Chondrocyte (in vitro differentiated cells): ENCODE data around the gene PCCA. TPM values are rescaled to one million over a fixed set of nuclear protein-coding genes. Genes with fewer than 3 reads are reported as not detected.

Source experiments
- DNase-seq: peaks from one replicate; pipeline ENCODE4 v3.0.0; 2021; ENCODE audit warnings: mixed read lengths, low spot score
- H3K27ac Mint-ChIP-seq: one replicate; pipeline ENCODE4 v1.8.0; 2021; ENCODE audit warnings: mild to moderate bottlenecking, moderate library complexity, mixed read lengths; ENCODE audit not compliant: unreplicated experiment
- H3K27me3 Mint-ChIP-seq: 2 replicates; pipeline ENCODE4 v1.8.0; 2021; ENCODE audit warnings: low read depth, mixed read lengths
- H3K36me3 Mint-ChIP-seq: 2 replicates; pipeline ENCODE4 v1.8.0; 2021; ENCODE audit warnings: low read depth, mixed read lengths
- H3K4me1 Mint-ChIP-seq: 2 replicates; pipeline ENCODE4 v1.8.0; 2021; ENCODE audit warnings: low read depth, mild to moderate bottlenecking, mixed read lengths
- H3K4me3 Mint-ChIP-seq: one replicate; pipeline ENCODE4 v1.8.0; 2021; ENCODE audit warnings: mild to moderate bottlenecking, moderate library complexity, mixed read lengths; ENCODE audit not compliant: unreplicated experiment
- H3K9me3 Mint-ChIP-seq: 2 replicates; pipeline ENCODE4 v1.8.0; 2021; ENCODE audit warnings: low read depth, mixed read lengths
- CTCF ChIP-seq: fragments of 200-600 bp; sonication (generic); IDR thresholded peaks from 2 replicates; pipeline ENCODE4 v1.5.0; 2021; ENCODE audit warnings: antibody characterized with exemption, mild to moderate bottlenecking, moderate library complexity
- total RNA-seq: library from RNA; stranded (reverse); gene quantifications from 3 replicates; pipeline ENCODE4 v1.2.1, GENCODE V29; 2021

The PCCA gene
- total RNA-seq, 1 donor from 2014 or later, result 15.1 TPM

DNA sequence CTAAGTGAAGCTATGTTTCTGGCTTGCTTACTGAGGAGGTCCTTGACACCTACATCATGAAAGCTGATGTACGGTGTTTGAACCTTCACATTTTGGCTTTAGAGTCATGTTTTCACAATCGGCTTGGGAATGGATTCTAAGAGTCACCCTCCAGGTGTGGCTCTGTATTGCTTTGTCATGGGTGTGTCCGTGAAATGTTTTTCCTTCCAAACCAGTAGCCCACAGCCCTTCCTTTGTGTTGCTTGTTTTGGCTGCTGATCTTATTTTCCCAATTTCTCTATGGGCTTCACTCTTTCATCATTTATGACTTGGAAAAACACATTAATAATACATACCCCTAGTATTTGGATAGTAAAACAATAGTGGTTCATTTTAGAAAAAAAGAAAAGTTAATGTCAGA lies 259.1 kb downstream of the PCCA start:
- Mint-ChIP-seq H3K9me3 (peaks cover 13% of the 10 kb centered on the region), H3K36me3 (peaks cover 17% of the 10 kb centered on the region), H3K27me3 (no peaks in the 10 kb centered on the region), H3K27ac (peak overlapping the region; percentile 53), H3K4me1 (peaks cover 21% of the 10 kb centered on the region), H3K4me3 (no peak overlapping the region)
- TF ChIP-seq CTCF, result no peak
- no peak for DNase-seq

DNA sequence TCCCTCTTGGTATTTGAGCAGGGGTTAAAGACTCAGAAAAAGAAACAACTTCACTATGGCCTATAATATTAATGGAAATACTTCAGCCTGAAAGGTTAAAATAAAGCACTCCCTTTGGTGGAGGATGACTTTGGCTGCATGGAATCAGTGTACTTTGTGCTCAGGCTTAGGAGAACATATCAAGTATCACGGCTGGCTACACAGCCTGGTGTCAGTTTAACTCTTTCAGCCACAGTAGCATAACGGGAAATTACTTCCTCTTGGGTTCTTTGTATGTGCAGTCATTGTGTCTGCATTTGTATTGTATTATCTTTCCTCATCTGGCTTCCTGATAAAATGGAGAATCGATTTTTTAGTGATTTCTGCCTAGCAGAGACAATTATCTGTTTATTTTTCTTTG lies 260.7 kb downstream of the PCCA start:
- H3K27me3 Mint-ChIP-seq, result no peaks in the 10 kb centered on the region
- peaks cover 21% of the 10 kb centered on the region for H3K4me1 Mint-ChIP-seq
- peaks cover 14% of the 10 kb centered on the region for H3K36me3 Mint-ChIP-seq
- TF ChIP-seq CTCF, result no peak
- H3K9me3 Mint-ChIP-seq, result peaks cover 13% of the 10 kb centered on the region
- no peak for DNase-seq
- no peak overlapping the region for H3K4me3 Mint-ChIP-seq
- H3K27ac Mint-ChIP-seq, result no peak overlapping the region

DNA sequence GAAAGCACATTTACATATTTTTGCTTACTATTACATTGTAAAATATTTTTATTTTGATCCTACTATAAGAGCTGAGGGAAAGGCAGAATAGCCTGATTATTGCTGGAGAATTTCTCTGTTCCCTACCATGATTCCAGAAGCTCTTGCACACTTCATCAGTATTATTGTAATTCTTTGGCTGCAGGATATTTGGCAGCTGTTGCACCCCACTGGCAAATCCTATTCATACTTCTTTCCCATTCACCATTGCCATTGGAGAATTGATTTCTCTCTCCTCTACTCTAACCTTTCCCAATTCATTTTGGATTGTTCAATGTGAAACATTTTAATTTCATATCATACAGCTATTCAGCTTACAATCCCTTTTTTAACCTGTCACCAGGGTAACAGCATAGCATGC lies 261.7 kb downstream of the PCCA start:
- TF ChIP-seq CTCF, result no peak
- H3K36me3 Mint-ChIP-seq, result peaks cover 6% of the 10 kb centered on the region
- no peak for DNase-seq
- H3K27ac Mint-ChIP-seq, result no peak overlapping the region
- H3K4me1 Mint-ChIP-seq, result peaks cover 21% of the 10 kb centered on the region
- peaks cover 9% of the 10 kb centered on the region for H3K9me3 Mint-ChIP-seq
- H3K4me3 Mint-ChIP-seq, result no peak overlapping the region
- no peaks in the 10 kb centered on the region for H3K27me3 Mint-ChIP-seq

DNA sequence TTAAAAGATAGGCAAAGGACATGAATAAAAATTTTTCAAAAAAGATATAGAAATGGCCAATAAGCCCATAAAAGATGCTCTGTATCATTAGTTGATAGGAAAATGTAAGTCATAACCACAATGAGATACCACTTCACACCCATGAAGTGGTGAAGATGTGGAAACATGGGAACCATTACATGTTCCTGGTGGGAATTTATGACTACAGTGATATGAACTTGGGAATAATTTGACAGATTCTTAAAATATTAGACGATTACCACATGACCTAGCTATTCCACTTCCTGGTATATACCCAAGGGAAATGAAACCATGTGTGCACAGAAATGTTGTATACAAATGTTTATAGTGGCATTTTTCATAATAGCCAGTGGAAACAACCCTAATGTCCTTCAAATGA lies 267.5 kb downstream of the PCCA start:
- H3K36me3 Mint-ChIP-seq, result peaks cover 3% of the 10 kb centered on the region
- no peak for DNase-seq
- peaks cover 4% of the 10 kb centered on the region for H3K4me1 Mint-ChIP-seq
- no peak overlapping the region for H3K27ac Mint-ChIP-seq
- H3K4me3 Mint-ChIP-seq, result no peak overlapping the region
- H3K9me3 Mint-ChIP-seq, result peaks cover 5% of the 10 kb centered on the region
- H3K27me3 Mint-ChIP-seq, result no peaks in the 10 kb centered on the region
- TF ChIP-seq CTCF, result no peak

DNA sequence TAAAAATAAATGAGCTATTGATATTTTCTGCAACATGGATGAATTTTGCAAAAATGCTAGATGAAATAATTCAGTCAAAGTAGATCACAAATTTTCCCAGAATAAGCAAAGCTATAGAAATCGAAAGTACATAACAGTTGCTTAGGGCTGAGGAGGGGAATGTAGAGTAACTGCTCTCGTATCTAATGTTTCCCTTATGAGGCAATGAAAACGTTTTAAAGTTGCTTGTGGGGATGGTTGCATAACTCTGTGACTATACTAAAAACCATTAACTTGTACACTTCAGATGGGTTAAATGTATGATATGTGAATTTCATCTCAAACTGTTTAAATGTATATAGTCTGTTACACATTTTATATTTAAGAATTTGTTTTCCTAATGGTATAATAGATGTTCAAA lies 268.0 kb downstream of the PCCA start:
- H3K4me3 Mint-ChIP-seq, result no peak overlapping the region
- no peaks in the 10 kb centered on the region for H3K27me3 Mint-ChIP-seq
- H3K36me3 Mint-ChIP-seq, result peaks cover 3% of the 10 kb centered on the region
- H3K4me1 Mint-ChIP-seq, result peaks cover 9% of the 10 kb centered on the region
- no peak for TF ChIP-seq CTCF
- DNase-seq, result no peak
- no peak overlapping the region for H3K27ac Mint-ChIP-seq
- H3K9me3 Mint-ChIP-seq, result peaks cover 5% of the 10 kb centered on the region
